IPS DF 19.7 (cell line): ENCODE results near the gene PAFAH2.
"Not testable (repeated sequence)": the region's sequence is repeated elsewhere in the genome, so short reads cannot be mapped to it uniquely, and the experiment has no call there.

Experiments
- DNase-seq: peaks from one replicate; pipeline ENCODE4 v3.0.0-alpha.2; 2013; ENCODE audit warnings: low read depth, low spot score

The PAFAH2 gene

DNA sequence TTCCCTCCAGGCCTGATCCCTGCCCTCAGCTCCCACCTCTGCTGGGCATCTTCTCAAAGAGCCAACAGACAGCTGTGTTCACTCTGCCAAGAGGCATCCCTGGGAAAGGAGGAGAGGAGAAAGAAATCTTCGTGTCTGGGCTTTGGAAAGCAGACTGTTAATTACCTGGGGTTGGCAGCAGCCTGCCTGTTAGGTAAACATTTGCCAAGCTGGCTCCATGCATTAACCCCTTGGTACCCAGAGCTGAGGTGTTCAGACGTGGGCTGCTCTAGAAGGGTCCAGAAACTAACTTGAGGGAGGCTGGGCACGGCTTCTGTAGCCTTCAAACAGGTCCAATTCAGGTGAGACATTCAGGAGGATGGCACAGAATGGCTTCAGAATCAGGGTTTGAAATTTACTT, 15.0 kb upstream of the PAFAH2 start:
- no peak for DNase-seq

DNA sequence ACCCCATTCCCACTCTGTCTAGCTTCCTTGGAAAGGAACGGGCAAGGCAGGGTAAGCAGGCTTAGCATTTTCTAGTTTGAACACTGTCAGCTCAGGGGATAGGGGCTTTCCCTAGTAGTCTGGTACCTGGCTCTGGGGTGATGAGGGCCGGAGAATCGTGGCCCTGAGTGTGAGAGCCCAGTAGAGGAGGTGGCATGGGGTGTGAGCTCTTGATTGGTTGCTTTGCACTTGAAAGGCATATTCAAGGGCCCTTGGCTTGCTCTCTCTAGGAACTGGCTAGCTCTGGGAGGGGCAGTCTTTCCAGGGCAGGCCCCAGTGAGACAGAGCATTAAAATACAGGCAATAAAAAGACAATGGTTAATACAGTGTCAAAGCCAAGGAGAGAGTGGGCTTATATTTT, 13.0 kb upstream of the PAFAH2 start:
- DNase-seq = no peak

DNA sequence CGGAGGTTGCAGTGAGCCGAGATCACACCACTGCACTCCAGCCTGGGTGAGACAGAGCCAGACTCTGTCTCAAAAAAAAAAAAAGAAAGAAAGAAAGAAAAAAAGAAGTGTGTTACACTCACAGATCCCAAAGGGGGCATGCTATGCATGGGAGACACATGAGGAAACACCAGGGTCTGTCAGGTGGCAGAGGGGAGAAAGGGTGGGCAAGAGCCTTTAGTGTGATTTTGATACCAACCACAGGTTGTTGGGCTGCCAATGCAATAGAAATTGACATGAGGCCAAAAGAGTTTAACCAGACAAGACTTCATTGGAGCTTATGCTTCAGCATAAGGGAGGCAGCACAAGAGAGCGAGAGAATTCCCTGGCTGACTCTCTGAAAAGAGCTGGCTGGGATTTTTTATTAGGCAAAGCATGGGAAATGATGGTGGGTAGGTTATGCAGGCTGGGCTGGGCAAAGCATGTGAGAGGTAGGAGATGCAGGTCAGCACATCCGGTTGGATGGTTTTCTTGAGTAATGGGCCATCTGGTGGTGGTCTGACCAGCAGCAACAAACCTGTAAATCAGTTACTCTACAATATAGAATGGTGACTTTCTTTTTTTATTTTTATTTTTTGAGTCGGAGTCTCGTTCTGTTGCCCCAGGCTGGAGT, 12.1 kb upstream of the PAFAH2 start:
- DNase-seq = peak; percentile 61

DNA sequence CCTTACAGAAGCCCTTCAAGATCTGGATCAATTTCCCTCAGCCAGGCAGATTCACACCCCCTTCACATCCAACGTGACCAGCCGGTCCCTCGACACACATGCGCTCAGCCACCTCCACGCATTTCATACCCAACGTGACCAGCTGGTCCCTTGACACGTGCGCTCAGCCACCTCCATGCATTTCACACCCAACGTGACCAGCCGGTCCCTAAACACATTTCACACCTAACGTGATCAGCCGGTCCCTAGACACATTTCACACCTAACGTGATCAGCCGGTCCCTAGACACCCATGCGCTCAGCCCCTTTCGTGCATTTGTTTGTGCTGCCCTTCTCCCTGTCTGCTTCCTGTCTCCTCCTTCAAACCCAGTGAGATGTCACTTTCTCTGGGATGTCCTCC, 8.8 kb upstream of the PAFAH2 start:
- DNase-seq = no peak

DNA sequence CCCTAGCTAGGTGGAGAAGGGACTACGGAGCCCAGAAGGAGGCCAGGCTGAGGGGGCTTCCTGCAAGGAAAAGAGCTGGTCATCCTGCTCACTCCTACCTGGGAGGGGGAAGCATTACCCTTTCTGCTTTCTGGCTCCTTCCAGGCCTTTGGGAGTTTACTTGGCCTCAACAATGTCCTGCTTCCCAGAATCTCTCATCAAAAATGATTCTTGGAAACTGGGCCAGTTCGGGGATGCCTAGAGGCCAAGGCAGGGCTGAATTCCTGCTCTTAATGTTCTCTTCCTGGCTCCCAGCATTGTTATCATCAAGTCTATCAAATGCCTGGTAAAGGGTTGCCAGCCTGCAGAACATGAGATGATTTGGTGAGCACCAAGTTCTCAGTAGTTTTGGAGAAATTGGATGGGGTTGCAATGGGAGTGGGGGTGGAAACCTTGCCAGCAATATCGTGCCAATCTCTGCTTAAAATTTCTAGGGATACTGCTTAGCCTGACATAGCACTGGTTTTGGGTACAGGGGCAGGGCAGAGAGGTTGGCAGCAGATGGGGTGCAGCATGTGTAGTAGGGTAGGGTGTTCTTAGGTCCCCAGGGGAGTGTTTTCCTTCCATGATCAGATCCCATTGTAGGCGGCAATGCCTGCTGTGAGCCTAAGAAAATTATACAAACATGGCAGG, 7.7 kb upstream of the PAFAH2 start:
- no peak for DNase-seq

DNA sequence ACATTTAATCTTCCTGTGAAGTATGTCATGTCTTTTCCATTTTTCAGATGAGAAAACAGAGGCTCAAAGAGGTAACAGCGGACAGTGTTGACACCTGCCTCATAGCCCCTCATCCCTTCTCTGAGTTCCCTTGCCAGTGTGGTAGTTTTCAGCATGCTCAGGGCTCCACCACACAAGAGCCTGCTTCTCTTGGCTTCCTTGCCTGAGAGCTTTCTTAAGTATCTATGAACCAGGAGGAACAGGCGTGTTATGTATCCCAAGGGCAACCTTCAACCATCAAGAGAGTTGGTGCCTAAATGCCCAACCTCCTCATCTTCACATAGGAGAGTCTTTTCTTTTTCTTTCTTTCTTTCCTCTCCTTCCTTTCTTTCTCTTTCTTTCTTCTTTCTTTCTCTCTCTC, 5.9 kb upstream of the PAFAH2 start:
- no peak for DNase-seq

DNA sequence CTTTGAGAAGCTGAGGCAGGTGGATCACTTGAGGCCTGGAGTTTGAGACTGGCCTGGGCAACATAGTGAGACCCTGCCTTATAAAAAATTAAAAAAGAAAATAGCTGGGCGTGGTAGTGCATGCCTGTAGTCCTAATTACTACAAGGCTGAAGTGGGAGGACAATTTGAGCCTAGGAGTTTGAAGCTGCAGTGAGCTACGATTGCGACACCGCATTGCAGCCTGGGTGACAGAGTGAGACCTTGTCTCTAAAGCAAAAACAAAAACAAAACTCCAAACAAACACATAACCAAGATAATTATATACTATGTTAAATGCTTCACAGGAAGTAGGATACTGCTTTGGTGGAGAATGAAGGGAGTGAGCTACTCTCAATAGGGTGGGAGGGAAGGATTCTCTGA, 5.4 kb upstream of the PAFAH2 start:
- DNase-seq = no peak

DNA sequence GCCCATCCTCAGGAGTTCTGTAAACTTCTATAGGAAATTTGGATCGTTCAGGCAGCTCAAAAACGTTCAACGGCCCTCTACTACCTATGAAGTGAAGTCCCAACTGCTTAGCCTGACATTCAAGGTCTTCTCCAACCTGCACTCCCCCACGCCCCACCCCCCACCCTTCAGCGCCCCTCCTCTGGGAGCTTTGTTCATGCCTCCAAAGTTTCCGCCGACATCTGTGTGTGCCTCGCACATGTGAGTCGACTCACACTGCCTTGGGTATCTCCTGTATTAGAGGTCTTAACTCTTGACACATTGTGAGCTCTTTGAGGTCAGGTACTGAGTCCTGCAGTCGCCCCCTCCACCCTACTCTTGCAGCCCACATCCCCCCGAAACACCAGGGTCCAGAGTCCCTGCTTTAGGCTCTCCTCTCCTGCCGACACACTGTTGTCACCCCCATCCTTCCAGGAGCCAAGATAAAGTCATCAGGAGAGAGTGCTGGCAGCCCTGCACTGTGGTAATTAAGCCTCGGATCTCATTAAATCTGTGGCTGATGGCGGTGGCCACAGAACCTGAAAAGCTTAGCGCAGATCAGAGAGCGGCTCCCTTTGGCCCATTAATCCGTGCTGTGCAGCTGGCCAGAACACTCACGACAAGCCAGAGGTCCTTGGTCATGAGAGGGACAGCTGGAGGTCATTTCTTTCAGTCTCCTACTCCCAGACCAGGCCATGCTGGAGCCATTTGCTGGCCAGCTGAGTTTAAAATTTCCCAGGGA, 1.4 kb upstream of the PAFAH2 start:
- DNase-seq = no peak

DNA sequence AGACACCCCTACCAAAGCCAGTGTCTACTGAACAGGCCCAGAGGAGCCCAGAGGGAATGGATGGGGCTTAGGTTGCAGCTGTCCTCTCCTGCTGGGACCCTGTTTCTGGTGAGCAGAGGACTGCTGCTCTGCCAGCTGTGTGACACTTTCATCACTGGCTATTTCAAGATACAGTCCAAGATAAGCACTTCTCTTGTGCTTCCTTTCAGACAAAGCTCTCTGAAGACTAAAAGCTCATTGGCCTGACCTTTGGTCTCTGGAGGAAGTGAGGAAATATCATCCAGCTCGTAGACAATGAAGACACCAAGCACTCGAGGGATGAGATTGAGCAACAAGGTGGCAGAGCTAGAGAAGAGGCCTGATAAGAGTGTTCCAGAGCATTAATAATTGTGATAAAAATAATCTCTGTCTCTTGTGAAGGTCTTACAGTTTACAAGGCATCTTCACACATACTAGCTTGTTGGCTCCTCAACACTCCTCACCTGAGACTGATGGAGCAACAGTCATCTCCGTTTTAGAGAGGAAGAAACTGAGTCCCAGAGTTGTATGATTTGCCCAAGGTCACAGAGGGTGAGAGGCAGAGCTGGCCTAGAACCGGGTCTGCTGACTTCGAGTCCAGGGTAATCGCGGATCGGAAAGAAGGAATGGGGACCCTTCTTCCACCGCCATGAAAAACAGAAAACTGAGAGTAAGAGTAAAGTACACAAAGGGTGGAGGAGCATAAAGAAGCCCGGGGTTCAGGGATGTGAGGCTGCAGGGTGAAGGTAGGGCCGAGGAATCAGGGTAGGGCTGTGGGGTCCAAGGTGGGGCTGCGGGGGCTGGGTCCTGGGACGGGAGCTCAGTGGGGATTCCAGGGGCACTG, 666 bp downstream of the PAFAH2 start:
- no peak for DNase-seq

DNA sequence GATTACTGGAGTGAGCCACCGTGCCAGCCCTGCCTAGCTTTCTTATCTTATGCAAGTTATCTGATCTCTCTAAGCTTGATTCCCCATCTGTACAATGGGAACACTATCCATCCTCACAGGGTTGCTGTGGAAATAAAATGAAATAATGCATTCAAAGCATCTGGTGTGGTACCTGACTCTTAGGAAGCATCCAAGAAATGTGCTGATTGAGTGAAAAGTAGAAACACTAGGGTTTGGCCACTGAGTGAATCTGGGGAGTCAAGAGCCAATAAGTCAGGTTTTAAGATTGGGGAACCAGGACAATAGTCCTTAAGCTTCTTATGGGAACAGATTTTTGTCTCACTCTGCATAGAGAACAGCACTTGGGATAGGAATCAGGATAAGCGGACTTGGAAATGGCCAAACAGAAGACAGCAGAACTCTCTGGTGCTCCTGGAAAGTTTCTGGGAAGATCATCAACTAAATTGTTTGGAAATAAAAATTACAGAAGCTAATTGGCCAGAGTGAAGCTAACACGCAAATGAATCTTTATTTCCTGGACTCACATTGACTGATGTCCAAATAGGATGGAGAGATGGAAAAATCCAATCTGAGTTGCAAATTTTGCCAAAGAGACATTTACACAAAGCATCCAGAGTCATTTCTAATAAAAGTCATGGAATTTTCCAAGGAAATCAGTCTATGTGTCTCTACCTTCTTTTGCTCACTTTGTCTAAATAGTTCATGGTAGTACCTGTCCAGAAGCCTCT, 3.3 kb downstream of the PAFAH2 start:
- DNase-seq = no peak

DNA sequence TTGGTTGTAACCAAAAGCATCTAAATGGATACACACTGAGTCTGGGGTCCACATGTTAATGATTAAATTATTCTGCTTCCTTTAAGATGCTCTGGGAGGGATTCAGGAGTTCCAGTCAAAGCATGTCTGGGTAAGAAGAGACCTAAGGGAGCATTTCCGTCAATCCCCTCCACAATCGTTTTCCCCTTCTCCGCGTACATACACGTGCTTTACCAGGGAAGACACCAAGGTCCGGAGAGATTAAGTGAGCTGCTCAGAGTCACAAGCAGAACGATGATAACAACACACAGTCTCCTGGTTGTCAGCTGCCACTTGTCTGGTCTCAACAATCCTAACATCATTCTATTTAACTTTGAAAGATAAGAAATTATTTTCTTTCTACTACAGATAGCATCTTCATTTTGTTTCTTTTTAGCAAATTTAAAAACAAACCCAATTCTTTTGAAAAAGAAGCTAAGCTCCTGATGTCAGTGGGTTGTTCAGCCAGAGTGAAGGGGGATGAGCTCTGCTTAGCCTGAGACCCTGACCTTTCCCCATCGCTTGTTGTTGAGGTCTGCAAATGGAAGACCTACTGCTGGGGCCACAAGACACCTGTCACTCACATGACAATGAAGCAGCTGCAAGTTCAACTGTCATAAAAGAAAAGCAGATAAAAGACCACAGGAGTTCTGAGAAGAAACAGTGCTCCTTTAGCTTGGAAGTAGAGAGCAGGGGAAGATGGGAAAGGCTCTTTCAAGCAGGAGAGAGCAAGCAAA, 4.5 kb downstream of the PAFAH2 start:
- no peak for DNase-seq

DNA sequence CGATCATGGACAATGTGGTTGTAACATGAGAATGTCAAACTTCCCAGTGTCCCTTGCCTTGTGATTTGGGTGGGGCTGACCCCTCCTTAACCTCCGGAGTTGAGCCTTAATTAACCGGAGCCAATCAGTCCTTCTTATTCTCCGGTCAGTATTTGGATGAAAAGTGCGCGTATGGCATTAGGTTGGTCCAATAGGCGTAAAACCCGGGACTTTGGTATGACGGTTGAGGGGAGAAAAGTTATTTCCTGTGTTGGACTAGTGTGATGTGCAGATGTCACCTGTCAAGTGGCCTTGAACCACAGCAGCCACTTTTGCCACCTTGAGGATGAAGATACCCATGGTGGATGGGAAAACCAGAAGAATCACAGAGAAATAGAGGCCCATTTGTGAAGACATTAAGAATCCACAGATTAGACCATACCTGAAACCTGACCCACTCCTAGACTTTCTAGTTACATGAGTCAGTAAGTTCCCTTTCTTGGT, 5.1 kb downstream of the PAFAH2 start:
- no peak for DNase-seq

DNA sequence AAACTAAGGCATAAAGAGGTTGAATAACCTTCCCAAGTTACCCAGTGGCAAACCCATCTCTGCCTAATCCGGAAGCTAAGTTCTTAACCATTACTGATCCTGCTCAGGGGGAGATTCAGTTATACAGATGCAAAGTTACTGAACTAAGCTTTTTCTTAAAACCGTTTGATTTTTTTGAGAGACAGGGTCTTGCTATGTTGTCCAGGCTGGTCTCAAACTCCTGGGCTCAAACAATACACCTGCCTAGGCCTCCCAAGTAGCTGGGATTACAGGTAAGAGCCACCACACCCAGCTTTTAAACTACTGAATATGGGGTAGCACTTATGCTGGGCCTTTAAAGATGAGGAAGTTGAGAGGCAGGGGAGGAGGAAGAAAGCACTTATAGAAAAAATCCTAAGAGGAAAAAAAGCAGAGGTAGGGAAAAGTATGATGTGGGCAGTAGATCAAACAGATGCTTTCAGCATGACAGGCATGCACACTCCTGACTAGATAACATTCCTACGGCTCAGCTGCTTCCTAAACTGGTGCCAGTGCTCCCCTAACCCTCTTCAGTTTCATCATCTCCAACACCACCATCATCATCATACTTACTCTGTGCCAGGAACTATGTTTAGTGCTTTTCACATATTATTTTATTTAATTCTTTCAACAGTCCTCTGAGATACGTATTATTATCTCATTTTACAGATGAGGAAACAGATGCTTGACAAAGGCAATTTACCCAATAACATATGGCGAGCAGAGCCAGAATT, 5.8 kb downstream of the PAFAH2 start:
- no peak for DNase-seq

DNA sequence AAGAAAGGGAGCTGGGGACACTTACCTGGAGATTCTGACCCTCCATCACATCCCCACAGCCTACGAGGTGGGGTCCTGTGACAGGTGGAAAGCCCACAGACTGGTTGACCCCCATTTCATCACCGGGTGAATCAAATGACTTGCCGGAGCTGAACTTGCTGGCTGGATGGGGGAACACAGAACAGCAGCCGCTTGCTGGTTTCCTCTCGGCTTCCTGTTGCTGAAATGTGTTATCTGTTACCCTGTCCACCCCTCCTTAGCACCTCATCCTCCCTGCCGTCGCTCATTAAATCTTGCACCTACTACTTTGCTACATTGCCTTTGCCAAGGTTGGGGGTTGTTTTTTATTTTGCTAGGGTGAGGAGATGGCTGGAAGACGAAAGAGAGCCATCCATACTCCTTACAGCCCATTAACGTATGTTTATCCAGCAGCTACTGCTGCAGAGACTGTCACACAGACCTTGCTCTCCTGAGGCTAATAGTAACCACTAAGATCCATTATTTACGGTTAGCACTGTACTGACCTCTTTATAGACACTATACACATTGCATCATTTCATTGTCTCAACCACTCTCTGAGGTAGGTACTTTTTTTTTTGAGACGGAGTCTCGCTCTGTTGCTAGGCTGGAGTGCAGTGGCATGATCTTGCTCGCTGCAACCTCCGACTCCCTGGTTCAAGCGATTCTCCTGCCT, 7.0 kb downstream of the PAFAH2 start:
- DNase-seq = no peak

DNA sequence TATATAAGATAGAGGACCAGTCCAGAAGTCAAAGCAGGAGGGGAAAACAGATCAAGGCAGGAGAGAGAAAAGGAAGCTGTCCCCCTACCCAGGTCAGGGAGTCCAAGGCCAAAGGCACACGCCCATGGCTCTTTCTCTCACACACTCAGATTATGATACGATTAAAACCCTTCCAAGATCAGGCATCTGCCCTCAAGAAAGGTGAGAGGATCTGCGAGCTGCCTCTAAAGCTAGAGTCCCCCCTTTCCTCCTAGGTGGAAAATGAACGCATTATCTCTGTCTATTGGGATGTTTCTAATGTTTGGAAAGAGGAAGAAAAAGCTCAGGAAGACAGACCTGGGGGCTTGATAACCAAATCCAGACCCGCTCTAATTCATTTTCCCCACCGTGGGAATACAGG, 7.6 kb downstream of the PAFAH2 start:
- no peak for DNase-seq

DNA sequence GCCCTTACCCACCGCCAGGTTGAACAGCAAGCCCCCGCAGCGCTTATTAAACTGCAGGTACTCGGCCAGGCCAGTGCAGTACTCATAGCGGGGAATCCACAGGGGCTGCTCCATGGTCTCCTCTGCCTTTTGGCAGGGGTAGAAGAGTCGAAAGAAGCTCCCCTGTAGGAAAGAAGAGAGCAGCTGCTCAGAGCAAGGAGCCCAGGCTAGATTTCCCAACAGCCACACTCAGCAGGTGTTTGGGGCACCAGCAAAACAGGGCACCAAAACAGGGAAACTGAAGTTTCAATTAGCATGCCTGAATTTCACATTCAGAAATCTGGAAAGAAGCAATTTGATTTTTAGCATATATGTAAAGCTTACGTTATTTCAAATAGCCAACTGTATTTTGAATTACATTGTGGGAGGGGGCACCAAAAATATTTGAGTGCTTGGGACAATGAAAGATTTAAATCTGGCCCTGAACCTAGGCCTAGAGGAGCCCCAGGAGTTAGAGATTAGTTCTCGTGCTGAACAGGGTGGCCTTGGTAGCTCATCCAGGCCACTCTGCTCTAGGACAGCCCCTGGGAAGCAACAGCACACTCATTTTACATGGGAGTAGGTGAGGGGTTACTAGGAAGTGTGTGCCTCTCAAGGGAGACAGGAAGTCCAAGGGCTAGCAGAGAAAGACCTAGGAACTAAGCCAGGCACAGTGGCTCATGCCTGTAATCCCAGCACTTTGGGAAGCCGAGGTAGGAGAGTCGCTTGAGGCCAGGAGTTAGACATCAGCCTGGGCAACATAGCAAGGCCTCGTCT, 8.2 kb downstream of the PAFAH2 start:
- DNase-seq = no peak

DNA sequence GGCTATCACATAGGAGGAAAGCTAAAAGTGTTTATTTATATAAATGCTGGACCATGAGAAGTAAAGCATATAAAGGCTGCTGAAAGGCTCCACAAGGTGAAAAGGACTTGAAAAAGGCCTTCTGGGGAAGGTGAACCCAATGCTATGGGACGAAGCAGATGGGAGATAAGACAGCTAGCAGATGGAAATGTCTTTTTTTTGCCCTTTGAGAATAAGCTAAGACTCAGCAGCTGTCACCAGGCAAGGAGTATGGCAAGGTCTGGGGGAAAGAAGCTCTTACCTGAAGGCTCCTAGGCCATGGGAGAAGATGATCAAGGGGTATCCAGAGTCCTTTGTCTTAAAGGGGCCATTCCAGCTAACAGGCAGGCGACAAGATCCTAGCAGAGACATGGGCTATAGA, 9.9 kb downstream of the PAFAH2 start:
- DNase-seq = no peak

DNA sequence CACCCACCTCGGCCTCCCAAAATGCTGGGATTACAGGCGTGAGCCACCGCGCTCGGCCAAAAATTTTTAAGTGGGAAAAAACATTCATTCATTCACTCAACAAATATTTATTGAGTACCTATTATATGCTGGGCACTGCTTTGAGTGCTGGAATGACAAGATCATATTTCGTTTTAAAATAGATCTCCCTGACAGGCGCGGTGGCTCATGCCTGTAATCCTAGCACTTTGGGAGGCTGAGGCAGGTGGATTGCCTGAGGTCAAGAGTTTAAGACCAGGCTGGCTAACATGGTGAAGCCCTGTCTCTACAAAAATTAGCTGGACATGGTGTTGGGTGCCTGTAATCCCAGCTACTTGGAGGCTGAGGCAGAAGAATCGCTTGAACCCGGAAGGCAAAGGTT, 11.1 kb downstream of the PAFAH2 start:
- DNase-seq = not testable (repeated sequence)
